HS-5 (cell line): ENCODE results near the gene PCDHGC5.
A peak's percentile ranks its signal among the peaks of the same experiment; 100 is the strongest.

ENCODE experiments used
- DNase-seq: peaks from one replicate; pipeline ENCODE4 v3.0.0-alpha.2; 2012; ENCODE audit warnings: low read depth

The PCDHGC5 gene

GRCh38 chr5:141491323-141492167 lies 2.7 kb downstream of the PCDHGC5 start:
- no peak for DNase-seq

DNA sequence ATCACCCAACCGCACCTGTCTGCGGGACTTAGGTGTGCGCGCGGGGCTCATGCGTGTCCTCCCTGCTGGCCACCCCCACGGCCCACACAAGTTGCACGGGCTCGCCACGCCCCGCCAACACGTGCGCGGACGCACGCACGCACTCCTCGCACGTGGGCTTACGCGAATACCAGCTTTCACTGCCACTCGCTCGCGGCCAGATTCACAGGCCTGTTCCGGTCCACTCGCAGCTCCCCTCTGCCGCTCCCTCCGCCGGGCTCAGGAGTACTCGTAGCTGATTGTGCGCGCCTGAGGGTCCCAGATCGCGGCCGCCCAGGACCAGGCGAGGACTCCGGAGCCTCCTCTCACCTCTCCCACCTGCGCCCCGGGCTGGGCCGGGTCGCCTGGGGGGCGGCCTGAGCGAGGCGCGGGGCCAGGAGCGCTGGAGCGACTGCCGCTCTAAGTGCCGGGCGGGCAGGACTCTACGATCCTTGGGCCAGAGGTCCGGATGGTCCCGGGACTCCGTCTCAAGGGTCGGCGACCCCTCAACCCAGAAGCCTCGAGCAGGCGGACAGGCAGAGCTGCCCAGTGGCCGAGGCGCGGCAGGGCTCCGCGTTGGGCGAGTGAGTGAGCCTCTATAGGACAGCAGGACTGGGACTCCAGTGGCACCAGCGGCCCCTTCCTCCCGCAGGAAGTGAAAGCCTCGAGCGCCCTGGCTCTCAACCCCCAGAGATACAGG lies 3.4 kb downstream of the PCDHGC5 start:
- no peak for DNase-seq

DNA sequence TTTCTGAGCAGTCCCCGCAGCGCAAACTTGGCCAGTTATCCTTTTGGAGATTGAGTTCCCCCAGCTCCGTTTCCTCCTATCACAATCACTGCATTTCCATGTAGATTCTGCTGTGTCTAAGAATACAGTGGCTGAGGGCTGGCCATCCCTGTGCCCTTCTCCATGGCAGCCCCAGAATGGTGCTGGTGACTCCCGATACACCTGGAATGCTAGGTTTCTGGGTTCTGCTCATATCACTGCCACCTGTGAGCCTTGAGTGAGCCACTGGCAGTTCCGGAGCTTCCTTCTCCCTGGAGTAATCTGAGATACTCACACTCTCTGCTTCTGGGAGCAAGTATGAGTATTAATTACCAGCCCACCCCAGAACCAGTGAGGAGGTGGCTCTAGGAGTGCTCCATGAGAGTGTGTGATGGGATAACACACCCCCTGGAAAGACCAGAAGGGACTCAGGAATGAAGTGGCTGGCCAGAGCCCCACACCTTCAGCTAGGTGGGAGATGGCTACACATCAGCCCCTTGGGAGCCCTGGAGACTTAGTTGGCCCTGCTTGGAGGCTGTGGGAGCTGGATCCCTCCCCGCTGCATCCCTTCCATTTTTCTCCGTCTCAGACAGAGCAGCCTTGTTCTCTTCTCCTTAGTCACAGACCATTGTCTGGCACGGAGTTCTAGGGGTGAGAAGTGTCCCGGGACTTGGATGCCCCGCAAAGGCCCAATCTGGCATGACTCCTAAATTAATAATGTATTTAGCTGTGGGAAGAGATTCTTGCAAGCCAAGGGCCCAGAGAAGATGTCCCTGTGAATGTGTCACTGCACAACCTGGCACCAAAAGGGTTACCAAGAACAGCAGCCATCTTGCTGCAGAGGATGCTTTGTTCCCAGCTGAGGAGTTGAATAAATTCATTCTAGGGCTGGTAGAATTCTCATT lies 4.9 kb downstream of the PCDHGC5 start:
- DNase-seq, result no peak

DNA sequence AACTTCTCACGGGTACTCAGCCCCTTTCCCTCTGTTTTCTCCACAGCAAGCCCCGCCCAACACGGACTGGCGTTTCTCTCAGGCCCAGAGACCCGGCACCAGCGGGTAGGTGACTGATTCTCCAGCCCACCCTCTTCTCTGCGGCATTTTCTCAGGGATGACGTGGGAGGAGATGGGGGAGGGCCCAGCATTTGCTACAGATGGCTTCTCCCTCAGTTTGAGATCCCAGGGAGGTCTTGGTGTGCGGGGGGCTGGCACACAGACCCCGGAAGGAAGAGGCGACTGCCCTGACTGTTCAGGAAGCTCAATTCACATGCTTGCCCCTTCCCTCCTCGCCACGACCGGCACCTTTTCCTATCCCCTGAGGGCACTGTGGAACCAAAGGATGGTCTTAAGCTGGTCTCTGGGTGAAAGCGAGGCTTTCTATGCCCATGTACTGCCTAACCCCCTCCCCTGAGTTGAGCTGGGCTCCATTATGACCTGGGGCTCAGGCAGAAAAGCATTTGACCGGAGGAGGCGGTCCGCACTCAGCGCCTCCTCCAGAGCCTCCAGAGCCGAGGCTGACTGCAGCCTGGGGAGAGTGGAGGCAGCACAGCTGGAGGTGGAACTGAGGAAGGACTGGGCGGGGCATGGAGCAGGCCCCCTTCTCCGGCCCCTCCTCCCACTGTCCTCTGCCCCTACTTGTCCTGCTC lies 6.0 kb downstream of the PCDHGC5 start:
- DNase-seq, result no peak

DNA sequence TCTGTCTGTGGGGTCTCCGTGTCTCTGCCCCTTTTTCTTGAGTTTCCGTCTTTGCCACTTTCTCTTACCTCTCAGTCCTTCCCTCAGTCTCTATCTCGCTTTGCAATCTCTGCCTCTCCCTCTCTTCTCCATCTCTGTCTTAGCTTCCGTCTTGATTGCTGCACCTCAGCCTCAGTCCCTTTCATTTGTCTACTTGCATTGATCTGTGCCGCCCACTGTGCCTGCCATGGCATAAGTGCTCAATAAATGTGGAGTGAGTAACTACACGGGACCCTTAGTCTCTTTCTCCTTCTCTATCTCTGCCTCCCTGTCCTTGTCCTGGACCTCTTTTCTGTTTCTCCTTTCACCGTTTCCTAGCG lies 6.6 kb downstream of the PCDHGC5 start:
- no peak for DNase-seq

GRCh38 chr5:141496038-141496437 lies 7.2 kb downstream of the PCDHGC5 start:
- no peak for DNase-seq

DNA sequence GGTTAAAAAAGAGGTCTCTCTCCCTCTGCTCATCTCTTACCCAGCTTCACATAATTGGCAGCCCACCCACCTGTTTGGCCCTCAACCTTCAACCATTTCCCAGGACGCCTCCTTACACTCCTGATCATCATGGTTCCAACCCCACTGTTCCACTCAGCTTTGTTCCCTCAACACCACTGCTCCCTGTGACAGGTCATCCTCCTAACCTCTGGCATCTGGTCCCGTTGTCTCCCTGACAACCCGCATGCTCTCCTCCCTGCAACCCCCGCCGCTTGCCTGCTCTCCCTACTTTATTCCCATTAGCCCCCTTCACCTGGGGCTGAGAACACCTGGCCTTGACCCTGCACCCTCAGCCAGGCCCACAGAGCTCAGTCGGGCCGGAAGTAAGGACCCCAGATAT lies 12.9 kb downstream of the PCDHGC5 start:
- no peak for DNase-seq

DNA sequence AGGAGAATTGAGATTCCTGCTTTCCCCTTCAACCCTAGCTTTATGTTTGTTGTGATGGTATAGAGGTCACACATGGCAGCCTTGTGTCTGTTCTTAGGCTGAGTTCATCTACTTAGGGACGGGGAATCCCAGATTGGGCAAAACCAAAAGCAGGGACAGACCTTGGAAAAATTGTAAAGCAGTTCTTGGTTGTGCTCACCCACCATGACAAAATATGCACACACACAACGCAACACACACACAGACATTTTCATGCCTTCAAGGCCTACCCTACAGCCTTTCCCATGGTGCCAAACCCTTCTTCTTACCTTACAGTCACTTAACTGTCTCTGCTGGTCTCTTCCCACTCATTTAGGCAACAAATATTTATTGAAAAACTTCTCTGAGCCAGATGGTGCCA lies 14.8 kb downstream of the PCDHGC5 start:
- DNase-seq, result no peak

DNA sequence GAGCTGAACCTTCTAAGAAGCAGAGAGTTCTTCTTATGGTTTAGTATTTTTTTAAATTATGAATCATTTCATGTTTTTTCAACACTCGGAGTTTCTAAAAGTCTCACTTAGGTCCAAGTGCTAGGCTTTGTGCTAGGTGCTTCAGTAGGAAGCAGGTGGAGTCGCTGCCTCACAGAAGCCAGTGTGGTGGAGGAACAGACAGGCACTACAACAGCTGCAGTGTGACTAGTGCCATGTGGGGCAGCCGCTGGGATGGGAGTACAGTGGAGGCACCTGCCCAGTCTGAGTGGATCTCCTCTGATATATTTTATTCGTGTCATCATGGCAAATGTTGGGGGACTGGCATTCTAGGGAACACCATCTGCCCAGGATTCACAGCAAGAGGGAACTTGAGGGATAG lies 15.3 kb downstream of the PCDHGC5 start:
- DNase-seq, result no peak

DNA sequence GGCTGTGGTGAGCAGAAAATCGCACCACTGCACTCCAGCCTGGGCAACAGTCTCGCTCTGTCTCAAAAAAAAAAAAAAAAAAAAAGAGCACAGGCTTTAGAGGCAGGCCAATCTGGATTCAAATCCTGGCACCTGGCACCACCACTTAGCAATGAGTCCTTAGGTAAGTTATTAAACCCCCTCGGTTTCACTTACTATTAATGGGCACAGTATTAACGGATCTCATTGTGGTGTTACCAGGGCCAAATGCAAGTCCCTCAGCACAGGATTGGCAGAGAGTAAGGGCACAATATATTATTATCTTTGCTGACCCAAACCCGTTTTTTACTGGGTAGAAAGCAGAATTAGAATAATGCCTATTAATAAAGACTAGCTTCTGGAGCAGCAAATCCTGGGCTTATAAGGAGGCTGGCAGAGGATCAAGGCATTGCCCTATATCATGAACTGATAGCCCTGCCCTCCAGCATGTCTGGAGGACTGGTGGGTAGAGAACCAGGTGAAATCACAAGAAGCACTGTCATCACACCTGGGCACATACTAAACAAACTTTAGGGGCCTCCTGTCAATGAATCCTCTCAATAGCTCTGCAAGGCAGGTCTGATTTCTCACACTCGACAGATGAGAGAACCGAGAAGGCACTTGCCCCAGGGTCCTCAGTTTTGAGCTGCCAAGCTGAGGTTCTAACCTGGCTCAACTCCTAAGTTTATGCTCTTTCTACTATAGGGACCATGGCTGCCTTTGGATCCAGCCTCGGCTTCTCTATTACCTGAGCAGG lies 17.7 kb downstream of the PCDHGC5 start:
- DNase-seq, result no peak

- DNase-seq, result no peak
Measured at GRCh38 chr5:141507387-141508091, 18.7 kb downstream of the PCDHGC5 start.

GRCh38 chr5:141508440-141508797 lies 19.5 kb downstream of the PCDHGC5 start:
- no peak for DNase-seq

- peak; percentile 90 for DNase-seq
Measured at GRCh38 chr5:141508798-141509611, 20.1 kb downstream of the PCDHGC5 start.

DNA sequence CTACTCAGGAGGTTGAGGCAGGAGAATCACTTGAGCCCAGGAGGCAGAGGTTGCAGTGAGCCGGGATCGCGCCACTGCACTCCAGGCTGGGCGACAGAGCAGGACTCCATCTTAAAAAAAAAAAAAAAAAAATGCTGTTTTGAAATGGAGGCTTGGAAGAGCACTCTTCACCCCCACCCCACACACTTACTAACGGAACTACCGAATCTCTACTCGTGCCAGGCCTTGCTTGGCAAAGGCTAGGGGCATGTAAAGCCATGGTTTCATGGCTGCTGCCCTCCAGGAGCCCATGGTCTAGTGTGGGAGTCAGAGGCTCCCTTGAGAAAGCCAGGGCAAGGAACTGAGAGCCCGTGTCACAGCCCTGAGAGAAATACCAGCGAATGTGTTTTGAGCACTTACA lies 21.3 kb downstream of the PCDHGC5 start:
- DNase-seq, result no peak

DNA sequence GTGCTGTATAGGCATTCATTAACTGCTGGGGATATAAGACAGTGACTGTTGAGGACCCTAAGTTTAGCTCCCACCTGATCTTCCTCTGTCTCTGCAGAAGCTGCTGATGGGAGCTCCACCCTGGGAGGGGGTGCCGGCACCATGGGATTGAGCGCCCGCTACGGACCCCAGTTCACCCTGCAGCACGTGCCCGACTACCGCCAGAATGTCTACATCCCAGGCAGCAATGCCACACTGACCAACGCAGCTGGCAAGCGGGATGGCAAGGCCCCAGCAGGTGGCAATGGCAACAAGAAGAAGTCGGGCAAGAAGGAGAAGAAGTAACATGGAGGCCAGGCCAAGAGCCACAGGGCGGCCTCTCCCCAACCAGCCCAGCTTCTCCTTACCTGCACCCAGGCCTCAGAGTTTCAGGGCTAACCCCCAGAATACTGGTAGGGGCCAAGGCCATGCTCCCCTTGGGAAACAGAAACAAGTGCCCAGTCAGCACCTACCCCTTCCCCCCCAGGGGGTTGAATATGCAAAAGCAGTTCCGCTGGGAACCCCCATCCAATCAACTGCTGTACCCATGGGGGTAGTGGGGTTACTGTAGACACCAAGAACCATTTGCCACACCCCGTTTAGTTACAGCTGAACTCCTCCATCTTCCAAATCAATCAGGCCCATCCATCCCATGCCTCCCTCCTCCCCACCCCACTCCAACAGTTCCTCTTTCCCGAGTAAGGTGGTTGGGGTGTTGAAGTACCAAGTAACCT lies 22.1 kb downstream of the PCDHGC5 start:
- no peak for DNase-seq

GRCh38 chr5:141511771-141512325 lies 23.0 kb downstream of the PCDHGC5 start:
- DNase-seq, result no peak

GRCh38 chr5:141512390-141512910 lies 23.6 kb downstream of the PCDHGC5 start:
- no peak for DNase-seq

DNA sequence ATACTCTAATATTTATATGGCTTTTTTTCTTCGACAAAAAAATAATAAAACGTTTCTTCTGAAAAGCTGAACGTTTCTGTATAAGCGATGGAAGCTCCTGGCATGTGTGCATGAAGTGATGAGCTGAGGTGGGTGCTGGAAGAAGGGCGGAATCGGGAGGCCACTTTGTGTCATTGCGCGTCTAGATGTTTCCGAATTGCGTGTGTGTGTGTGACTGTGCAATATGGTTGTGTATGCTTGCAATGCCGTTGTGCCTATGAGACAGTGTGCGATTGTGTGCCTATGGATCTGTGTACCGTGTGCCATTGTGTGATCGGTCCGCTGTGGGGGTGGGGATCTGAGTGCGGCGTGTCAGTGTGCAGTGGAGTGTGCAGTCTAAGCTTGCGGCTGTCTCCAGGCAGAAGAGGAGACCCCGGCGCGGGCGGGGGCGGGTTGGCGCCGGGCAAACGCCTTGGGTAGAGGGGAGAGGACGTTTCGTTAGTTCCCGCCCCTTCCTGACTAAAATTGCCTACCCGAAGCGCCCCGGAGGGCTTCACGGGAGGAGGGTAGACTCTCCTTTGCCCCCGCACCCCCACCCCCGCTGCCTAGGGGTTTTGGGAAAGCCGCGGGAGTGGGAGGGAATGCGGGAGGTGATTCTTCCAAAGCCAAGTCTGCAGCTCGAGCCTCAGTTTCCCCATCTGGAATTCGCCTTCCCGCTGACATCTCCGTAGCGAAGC lies 24.2 kb downstream of the PCDHGC5 start:
- DNase-seq, result no peak
